Neural cell (in vitro differentiated cells): Measurements from ENCODE around the gene PDE10A.

Source experiments
- RAD21 ChIP-seq: fragments of 450-650 bp; conservative IDR thresholded peaks from 2 replicates; pipeline ENCODE4 v1.6.1; 2014; ENCODE audit warnings: antibody characterized with exemption, mild to moderate bottlenecking, moderate library complexity
- TF ChIP-seq, protein P1 (sequence below): IDR thresholded peaks from 2 replicates; pipeline ENCODE4 v1.6.1; 2012; ENCODE audit warnings: borderline replicate concordance

DNA sequence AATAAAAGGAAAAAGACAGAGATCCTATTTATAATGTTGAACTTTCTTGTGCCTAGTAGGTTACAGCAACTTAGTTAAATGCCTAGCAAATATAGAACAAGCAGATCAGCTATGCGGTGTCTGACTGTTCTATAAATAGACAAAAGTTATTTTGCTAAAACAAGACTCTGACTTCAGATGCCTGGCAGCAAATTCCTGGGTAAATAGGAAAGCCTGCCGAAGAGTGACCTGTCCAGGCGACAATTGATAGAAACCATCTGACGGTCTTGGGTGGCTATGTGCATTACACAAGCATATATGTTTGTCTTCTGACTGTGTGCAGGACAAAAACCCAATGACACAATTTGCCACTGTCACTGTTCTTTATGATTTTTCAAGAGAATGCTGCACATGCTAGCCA is 38.0 kb upstream of the PDE10A start:
- TF ChIP-seq, protein P1, sequence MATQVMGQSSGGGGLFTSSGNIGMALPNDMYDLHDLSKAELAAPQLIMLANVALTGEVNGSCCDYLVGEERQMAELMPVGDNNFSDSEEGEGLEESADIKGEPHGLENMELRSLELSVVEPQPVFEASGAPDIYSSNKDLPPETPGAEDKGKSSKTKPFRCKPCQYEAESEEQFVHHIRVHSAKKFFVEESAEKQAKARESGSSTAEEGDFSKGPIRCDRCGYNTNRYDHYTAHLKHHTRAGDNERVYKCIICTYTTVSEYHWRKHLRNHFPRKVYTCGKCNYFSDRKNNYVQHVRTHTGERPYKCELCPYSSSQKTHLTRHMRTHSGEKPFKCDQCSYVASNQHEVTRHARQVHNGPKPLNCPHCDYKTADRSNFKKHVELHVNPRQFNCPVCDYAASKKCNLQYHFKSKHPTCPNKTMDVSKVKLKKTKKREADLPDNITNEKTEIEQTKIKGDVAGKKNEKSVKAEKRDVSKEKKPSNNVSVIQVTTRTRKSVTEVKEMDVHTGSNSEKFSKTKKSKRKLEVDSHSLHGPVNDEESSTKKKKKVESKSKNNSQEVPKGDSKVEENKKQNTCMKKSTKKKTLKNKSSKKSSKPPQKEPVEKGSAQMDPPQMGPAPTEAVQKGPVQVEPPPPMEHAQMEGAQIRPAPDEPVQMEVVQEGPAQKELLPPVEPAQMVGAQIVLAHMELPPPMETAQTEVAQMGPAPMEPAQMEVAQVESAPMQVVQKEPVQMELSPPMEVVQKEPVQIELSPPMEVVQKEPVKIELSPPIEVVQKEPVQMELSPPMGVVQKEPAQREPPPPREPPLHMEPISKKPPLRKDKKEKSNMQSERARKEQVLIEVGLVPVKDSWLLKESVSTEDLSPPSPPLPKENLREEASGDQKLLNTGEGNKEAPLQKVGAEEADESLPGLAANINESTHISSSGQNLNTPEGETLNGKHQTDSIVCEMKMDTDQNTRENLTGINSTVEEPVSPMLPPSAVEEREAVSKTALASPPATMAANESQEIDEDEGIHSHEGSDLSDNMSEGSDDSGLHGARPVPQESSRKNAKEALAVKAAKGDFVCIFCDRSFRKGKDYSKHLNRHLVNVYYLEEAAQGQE, result no peak
- no peak for TF ChIP-seq RAD21
